NCI-H146 (cell line): ENCODE measurements around the gene ZNF793.
A peak's percentile ranks its signal among the peaks of the same experiment; 100 is the strongest.

Experiments
- DNase-seq: peaks from one replicate; lab custom pipeline; 2025; lab: John Stamatoyannopoulos, UW

Gene ZNF793

DNA sequence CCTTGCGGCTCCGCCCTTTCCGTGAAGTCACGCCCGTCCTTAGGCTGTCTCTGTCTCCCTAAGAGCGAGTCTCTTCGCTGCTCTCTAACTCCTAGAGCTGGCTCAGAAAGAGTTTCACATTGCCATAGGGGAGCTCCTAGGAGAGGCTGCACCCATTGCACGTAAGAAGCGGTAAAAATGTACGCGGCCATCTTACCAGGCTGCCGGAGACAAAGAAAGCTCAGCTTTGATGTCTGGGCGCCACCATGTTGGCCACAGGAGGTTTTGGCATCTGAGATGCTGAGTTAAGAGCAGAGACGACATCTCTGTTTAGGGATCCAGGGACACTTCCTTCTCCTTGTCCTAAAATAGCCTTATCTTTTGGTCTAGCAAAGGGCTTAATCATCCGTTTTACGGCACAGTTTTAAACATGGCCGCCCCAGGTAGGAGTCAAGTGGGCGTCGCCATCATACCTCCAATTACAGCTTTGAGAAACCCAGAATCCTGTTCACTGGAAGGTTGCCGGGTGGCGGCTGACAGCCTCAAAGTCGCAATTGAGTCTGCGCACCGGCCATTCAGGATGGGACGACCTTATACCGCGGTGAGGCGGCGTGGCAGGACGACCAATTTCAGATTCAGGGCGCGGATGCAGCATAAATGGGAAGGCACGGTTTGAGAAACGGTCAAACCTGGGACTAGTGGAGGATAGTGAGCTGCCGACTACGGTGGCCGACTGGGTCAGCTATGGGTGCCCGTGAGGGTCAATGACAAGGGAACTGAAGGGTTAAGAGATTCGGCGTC lies at the start of gene ZNF793:
TSS of gene ZNF793 (plus strand) at position 553 of the 780 bp plus-strand sequence. CDS start 16,501 bp downstream, outside the sequence.
- peak; percentile 92 for DNase-seq

DNA sequence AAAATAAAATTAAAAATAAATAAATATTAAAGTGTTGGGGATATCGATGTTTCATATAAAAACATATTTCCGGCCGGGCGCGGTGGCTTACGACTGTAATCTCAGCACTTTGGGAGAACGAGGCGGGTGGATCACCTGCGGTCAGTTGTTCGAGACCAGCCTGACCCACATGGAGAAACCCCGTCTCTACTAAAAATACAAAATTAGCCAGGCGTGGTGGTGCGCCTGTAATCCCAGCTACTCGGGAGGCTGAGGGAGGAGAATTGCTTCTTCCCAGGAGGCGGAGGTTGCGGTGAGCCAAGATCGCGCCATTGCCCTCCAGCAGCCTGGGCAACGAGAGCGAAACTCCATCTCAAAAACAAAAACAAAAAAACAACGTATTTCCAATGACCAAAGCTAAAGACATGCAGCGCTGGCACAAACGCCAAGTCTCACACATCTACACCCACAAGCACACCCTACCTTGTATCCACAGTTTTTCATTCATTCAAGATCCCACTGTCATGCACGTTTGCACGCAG lies 40.4 kb upstream of the ZNF793 start:
- DNase-seq: no peak

DNA sequence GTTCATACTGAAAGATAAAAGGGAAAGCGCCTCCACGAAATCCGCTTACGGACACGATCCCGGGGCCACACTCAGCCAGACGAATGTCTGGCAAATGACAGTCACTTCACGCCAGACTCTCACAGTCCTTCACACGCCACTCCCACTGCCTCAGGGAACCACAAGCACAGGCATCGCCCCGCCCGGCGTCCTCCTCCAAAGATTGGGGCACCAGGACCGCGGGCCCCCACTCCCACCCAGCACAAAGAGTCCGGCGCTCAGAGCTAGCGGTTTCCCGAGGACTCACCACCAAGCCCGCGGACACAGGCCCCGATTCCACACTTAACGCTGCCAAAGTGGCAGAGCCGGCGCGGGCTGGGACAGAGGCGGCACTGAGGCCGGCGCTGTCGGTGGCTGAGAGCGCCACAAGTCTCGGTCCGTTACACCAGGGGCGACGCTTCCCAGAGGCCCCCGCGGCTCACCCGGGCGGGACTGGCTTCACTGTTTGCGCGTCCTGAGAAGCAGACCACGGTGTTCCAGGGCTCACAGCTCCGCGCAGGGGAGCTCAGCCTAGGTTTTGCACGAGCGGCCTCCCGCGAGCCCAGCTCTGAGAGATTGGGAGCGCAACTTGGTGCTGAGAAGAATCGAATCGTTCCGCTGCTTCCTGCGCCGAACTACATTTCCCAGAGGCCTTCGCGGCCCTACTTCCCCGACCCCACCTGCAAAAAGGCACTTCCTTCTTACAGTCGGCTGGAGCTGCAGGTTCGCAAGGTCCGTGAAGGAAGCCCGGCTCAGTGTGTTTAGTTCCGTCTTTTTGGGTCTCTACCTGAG lies 39.7 kb upstream of the ZNF793 start, which contains the start of gene ZNF569:
TSS of gene ZNF569 (minus strand) at position 647 of the 810 bp plus-strand sequence. CDS start 22,523 bp downstream, outside the sequence.
- peak; percentile 95 for DNase-seq

DNA sequence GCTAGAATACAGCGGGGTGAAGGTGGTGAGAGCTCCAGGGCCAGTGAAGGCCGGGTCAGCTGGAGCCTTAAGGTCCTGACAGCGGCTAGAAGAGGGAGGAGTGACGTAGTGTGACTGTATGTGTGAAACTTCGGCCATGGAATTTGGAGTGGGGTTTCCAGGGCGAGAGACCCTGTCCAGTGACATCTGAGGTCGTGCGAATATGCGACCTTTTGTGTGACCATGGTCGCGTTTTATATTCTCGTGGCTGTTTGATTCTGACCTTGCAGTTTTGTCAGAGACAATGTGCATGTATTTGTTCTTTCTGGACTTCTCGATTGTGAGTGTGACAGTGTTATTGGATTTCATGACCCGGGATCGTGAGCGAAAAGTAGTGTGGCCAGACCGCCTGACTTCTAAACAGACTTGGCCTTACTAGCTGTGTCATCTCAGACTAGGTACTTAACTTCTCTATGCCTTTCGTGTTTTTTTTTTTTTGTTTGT lies 39.1 kb upstream of the ZNF793 start:
- DNase-seq: no peak

DNA sequence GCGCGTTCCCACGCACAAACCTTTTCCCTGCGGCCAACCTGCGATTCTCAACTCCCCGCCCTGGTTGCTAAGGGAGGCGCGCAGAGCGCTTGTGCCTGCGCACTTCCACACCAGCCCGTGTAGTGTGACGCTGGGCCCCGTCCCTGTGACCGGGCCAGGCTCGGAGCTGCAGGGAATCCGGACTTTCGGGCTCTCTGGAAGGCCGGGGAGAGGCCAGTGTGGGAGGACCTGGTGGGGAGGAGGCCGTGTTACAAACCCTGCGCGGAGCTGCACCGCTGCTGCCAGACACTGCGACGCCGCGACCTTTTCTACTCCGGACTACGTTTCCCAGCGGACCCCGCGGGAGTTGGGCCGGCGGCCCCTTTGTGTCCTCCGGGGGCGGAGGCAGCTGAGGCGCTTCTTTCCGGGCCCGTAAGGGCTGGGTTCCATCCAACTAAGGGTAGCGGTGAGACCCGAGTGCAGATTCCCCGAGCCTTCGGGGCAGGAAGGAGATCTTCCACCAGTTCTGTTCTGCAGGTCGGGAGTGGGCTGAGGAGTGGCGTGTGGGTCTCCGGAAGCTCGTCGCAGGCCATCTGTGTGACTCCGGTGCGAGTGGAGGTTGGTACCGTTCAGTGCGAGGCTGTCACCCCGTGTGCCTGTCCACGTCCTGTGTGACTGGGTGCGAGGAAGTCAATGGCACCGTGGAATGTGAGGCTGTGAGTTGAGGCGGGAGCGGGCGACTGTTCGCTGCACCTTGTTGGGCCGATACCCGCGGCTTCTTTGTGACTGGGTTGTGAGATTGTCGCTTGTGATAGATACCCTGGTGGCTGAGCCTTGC lies 37.6 kb upstream of the ZNF793 start, which contains the start of gene ZNF570:
TSS of gene ZNF570 (plus strand) at position 396 of the 817 bp plus-strand sequence. CDS start 999 bp downstream, outside the sequence.
- DNase-seq: peak; percentile 90

DNA sequence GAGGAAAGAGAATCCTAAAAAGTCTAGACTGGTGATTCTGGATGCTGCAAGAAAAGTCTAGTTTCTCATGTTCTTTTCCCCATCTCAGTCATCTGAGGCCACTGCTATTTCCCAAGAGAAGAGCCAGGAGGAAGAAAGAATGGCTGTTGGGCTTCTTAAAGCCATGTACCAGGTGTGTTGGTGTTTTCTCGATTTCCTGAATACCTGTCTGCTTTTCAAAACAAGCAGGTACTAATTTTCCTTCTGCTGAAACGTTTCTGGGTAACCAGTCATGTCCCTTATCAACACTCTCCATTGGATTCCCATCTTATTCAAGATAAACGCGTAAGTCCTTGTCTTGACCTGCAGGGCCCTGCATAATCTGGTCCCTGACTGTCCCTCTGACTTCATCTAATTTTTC lies 36.5 kb upstream of the ZNF793 start:
- no peak for DNase-seq

DNA sequence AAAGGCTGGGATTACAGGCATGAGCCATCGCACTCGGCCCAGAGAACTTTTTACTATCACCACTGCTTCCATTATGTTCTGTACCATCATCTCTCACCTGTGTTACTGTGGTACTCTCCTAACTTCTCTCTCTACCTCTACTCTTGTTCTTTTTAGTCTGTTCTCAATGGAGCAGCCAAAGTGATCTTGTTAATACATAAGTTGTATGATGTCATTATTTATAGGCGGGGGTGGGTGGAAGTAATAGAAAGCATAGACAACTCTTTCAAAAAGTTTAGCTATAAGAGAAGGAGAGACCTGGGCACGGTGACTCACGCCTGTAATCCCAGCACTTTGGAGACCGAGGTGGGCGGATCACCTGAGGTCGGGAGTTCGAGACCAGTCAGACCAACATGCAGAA lies 34.6 kb upstream of the ZNF793 start:
- no peak for DNase-seq

DNA sequence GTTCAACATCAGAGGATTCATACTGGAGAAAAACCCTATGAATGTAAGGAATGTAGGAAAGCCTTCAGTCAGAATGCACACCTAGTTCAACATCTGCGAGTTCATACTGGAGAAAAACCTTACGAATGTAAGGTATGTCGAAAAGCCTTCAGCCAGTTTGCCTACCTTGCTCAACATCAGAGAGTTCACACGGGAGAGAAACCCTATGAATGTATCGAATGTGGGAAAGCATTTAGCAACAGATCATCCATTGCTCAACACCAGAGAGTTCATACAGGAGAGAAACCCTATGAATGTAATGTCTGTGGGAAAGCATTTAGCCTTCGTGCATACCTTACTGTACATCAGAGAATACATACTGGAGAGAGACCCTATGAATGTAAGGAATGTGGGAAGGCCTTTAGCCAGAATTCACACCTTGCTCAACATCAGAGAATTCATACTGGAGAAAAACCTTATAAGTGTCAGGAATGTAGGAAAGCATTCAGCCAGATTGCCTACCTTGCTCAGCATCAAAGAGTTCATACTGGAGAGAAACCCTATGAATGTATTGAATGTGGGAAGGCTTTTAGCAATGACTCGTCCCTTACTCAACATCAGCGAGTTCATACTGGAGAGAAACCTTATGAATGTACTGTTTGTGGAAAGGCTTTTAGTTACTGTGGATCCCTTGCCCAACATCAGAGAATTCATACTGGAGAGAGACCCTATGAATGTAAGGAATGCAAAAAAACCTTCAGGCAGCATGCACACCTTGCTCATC lies 22.2 kb upstream of the ZNF793 start:
- DNase-seq: no peak

DNA sequence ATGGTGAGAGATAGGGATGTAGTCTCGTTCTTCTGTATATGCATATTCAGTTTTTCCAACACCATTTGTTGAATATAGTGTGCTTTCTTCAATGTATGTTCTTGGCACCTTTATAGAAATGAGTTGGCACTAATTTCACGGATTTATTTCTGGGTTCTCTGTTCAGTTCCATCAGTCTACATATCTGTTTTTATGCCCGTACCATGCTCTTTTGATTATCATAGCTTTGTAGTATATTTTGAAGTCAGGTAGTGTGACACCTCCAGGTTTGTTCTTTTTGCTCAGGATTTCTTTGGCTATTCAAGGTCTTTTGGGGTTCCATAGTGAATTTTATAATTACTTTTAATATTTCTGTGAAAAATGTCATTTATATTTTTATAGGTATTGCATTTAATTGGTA lies 14.5 kb upstream of the ZNF793 start:
- DNase-seq: no peak

DNA sequence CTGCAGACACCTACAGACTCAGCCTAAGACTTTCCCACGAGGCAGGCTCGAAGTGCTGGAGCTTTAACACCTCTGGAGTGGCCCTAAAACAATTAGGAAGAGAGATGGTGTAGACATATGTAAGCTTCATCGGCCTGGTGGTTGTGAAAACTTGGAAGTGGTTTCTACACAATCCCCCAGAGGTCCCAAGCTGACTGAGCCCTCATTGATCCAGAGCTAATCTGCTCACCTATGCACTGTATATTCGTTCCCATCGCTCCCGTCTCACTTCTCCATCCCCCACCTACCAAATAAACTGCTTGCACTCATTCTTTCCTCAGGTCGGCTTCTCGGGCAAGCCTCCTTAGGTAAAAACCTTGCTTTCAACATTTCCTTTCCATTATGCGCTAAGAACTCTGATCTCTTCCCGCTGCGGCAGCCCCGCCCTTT lies 767 bp upstream of the ZNF793 start:
- DNase-seq: no peak

DNA sequence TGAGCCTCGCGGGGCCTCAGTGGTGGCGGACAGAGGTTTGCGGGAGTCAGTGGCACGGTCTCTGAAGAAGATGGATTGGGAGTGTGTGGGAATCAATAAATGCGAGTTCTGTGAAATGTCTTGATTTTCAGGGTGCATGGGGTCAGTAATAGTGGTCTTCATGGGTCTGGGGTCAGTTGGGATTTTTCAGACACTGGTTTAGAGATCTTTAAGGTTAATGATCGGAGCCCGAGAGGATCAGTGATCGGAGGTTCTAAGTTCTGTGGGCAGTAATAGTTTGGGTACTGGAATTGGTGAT lies 377 bp downstream of the ZNF793 start:
- no peak for DNase-seq

DNA sequence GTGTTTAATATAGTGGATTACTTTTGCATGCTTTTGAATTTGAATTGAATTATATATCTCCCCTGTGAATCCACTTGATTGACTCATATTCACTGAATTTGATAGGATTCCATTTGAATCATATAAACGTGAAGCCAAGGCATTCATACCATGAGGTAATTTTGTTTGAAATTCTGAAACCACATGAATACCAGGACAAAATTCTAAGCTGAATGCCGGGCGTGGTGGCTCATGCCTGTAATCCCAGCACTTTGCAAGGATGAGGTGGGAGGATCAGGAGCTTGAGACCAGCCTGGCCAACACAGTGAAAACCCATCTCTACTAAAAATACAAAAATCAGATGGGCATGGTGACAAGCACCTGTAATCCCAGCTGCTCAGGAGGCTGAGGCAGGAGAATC lies 4.4 kb downstream of the ZNF793 start:
- DNase-seq: no peak

DNA sequence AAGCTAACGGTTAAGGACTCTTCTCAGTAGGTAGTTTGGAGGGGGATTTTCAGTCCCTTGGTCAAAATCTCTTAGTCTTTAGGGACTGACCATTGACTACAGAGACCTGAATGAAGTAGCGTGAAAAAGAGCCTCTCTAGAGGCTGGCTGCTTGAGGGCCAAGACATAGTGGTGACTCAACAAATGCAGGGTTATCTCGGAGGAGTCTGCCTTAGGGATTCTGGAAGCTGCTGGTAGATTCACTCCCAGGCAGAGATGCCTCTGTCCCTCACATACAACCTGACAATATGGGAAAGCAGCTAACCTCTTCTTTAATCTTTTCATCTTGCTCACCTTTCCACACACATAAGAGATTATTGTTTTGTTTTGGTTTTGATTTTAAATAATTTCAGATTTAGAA lies 5.1 kb downstream of the ZNF793 start:
- DNase-seq: no peak

DNA sequence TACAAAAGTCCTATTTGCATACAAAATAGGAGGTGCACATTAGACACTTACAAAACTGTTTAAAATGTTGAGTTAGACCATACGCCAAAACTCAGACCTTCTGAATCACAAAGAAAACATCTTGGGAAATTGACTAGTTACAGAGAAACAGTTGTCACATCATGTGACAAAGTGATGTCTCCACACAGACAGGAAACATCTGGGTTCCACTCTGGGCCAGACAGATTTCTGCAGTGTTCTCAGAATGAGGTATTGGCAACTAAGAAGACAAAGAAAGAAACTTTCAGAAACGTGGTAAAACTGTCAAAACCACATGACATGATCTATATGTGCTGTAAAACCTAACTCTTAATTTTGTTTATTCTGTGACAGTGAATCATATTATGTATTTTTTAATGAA lies 6.7 kb downstream of the ZNF793 start:
- no peak for DNase-seq

DNA sequence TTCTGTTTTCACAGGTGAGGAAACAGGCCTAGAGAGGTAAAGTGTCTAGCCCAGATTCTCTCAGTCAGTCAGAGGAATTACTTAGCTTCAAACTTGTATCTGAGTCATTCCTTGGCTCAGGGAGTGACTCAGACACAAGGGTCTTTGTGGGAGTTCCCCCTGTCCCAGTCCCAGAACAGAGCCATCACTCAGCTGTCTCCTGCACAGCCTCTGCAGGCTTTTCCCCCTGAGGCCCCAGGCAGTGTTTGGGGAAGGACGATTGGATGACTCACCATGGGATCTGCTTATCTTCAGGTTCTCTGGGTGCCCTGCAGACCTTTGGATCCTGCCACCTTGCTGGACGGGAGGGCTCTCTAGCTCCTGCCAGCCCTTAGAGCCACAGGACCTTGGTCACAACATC lies 13.2 kb downstream of the ZNF793 start:
- no peak for DNase-seq

DNA sequence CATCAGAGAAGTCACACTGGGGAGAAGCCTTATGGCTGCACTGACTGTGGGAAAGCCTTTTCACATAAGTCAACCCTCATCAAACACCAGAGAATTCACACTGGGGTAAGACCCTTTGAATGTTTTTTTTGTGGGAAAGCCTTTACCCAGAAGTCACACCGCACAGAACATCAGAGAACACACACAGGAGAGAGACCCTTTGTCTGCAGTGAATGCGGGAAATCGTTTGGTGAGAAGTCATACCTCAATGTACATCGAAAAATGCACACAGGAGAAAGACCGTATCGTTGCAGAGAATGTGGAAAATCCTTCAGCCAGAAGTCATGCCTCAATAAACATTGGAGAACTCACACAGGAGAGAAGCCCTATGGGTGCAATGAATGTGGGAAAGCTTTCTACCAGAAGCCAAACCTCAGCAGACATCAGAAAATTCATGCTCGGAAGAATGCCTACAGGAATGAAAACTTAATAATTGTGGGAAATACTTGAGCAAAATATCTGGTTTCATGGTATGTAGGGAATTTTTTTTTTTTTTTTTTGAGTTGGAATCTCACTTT lies 30.7 kb downstream of the ZNF793 start:
- no peak for DNase-seq

DNA sequence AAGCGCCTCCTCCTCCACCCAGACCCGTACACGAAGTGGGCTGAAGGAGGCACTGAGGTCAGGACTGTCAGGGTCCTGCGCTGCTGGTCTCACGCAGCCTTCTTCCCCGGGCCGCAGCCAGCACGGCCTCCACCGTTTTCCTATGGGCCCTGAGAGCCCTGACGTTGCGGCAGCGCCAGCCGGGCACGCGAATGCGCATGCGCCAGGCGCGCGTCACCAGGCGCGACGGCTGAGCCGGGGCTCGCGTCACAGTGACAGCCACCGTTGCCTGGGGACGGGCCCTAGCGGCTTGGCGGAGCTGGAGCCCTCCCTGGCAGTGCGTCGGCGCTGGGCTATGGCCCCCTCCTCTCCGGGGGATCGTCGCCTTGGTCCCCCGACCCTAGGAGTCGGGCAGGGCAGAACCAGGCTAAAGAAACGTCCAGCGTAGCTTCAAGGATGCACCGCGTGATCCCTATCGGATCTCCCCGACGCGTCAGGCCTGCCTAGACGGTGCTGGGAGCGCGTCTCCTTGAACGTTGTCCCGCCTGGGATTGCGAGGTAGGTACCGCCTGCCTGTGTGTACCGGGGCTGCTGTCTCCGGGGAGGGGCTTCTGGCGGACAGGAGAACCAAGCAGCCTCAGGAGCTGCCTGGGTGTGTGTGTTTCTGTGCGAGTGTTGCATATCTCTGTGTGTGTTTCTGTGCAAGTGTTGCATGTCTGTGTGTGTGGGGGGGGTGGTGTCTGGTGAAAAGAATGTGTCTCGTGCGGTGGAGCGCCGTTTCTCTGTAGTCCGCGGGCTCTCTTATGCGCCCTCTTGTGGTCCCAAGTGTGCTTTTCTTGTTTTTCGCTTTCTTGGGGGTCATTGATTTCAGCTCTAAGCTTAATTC lies 44.6 kb downstream of the ZNF793 start:
- DNase-seq: no peak

DNA sequence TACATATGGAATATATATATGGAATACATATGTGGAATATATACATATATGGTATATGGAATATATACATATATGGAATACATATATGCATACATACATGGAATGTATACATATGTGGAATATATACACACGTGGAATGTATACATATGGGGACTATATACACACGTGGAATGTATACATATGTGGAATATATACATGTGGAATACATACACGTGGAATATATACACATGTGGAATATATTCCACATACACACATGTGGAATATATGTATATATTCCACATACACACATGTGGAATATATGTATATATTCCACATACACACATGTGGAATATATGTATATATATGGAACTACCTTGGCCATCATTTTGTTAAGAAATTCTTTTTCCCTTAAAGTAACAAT lies 56.8 kb downstream of the ZNF793 start:
- DNase-seq: no peak

DNA sequence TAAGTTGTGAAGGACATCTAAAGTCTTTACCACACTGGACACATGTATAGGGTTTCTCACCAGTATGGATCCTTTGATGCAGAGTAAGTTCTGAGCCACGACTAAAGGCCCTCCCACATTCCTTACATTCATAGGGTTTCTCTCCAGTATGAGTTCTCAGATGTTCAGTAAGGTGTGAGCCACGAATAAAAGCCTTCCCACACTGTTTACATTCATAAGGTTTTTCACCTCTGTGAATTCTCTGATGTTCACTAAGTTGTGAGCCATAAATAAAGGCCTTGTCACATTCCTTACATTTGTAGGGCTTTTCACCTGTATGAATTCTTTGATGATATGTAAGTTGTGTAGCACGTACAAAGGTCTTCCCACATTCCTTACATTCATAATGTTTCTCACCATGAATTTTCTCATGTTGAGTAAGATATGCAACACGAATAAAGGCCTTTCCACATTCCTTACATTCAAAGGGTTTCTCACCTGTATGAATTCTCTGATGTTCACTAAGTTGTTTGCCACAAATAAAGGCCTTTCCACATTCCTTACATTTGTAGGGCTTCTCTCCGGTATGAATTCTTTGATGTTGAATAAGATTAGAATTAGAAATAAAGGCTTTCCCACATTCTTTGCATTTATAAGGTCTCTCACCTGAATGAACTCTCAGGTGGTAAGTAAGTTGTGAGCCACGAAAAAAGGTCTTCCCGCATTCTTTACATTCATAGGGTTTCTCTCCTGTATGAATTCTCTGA lies 58.1 kb downstream of the ZNF793 start:
- DNase-seq: no peak
